ENCODE results near the gene GORASP2.

Gene GORASP2

DNA sequence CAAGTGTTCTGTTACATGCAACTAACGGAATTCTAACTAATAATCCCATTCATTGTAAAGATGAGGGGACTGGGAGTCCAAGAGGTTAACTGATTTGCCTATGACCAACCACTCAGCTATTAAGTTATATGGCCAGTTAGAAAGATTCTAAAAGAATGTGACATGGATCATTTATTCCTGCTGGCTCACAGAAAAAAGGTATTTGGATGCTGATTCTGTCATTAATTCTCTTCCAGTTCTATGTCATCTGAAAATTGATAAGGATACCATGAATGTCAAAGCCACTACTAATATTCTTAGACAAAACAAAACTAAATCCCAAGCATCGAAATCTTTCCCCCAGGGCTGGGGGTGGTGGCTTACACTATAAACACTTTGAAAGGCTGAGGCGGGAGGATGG lies 41.2 kb upstream of the GORASP2 start:
- TF ChIP-seq, protein P1, sequence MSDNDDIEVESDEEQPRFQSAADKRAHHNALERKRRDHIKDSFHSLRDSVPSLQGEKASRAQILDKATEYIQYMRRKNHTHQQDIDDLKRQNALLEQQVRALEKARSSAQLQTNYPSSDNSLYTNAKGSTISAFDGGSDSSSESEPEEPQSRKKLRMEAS (IDR thresholded peaks at IDR 0.05): no peak
- TF ChIP-seq ZBTB7A (IDR thresholded peaks at IDR 0.05; ENCODE audit: low read depth) (no peak), EP300 (IDR thresholded peaks at IDR 0.05; ENCODE audit: borderline replicate concordance) (no peak), YY1 (IDR thresholded peaks at IDR 0.05; ENCODE audit: low read depth) (no peak), TCF12 (IDR thresholded peaks at IDR 0.05; ENCODE audit: low read depth) (no peak), NFIC (IDR thresholded peaks at IDR 0.05) (no peak), TEAD4 (IDR thresholded peaks at IDR 0.05) (no peak), TAF1 (IDR thresholded peaks at IDR 0.05; ENCODE audit: low read depth) (no peak), CEBPB (IDR thresholded peaks at IDR 0.05) (no peak), CREB1 (IDR thresholded peaks at IDR 0.05; ENCODE audit: low read depth) (no peak), RAD21 (IDR thresholded peaks at IDR 0.05; ENCODE audit: low read depth) (no peak), FOXM1 (IDR thresholded peaks at IDR 0.05; ENCODE audit: borderline replicate concordance, low read depth) (no peak), EGR1 (IDR thresholded peaks at IDR 0.05) (no peak)
- TF ChIP-seq, protein P2, sequence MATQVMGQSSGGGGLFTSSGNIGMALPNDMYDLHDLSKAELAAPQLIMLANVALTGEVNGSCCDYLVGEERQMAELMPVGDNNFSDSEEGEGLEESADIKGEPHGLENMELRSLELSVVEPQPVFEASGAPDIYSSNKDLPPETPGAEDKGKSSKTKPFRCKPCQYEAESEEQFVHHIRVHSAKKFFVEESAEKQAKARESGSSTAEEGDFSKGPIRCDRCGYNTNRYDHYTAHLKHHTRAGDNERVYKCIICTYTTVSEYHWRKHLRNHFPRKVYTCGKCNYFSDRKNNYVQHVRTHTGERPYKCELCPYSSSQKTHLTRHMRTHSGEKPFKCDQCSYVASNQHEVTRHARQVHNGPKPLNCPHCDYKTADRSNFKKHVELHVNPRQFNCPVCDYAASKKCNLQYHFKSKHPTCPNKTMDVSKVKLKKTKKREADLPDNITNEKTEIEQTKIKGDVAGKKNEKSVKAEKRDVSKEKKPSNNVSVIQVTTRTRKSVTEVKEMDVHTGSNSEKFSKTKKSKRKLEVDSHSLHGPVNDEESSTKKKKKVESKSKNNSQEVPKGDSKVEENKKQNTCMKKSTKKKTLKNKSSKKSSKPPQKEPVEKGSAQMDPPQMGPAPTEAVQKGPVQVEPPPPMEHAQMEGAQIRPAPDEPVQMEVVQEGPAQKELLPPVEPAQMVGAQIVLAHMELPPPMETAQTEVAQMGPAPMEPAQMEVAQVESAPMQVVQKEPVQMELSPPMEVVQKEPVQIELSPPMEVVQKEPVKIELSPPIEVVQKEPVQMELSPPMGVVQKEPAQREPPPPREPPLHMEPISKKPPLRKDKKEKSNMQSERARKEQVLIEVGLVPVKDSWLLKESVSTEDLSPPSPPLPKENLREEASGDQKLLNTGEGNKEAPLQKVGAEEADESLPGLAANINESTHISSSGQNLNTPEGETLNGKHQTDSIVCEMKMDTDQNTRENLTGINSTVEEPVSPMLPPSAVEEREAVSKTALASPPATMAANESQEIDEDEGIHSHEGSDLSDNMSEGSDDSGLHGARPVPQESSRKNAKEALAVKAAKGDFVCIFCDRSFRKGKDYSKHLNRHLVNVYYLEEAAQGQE (IDR thresholded peaks at IDR 0.05; ENCODE audit: low read depth): no peak
- TF ChIP-seq, protein P3, sequence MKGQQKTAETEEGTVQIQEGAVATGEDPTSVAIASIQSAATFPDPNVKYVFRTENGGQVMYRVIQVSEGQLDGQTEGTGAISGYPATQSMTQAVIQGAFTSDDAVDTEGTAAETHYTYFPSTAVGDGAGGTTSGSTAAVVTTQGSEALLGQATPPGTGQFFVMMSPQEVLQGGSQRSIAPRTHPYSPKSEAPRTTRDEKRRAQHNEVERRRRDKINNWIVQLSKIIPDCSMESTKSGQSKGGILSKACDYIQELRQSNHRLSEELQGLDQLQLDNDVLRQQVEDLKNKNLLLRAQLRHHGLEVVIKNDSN (IDR thresholded peaks at IDR 0.05): no peak

DNA sequence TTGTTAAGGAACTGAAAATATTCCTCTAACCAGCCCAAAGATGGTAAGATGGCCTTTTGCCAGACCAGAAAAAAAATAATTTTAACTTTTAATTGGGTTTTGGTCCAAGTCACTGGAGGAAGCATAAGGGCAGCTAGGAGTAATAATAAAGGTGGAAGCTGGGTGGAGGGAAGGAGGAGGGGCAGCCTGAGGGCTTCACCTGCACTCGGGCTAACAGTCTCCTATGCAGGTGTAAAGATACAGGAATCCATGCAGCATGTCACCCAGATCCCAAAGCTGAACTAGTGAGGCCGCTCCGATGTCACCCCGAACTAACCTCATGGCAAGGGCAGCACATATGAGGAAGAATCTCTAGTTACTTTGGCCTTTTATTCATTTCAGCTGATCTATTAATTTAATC lies 37.2 kb upstream of the GORASP2 start:
- no peak for TF ChIP-seq YY1 (IDR thresholded peaks at IDR 0.05; ENCODE audit: low read depth)
- no peak for TF ChIP-seq TAF1 (IDR thresholded peaks at IDR 0.05; ENCODE audit: low read depth)
- no peak for TF ChIP-seq FOXM1 (IDR thresholded peaks at IDR 0.05; ENCODE audit: borderline replicate concordance, low read depth)
- TF ChIP-seq TEAD4 (IDR thresholded peaks at IDR 0.05): no peak
- TF ChIP-seq, protein P1 (IDR thresholded peaks at IDR 0.05): no peak
- TF ChIP-seq, protein P2 (IDR thresholded peaks at IDR 0.05; ENCODE audit: low read depth): no peak
- no peak for TF ChIP-seq ZBTB7A (IDR thresholded peaks at IDR 0.05; ENCODE audit: low read depth)
- TF ChIP-seq, protein P3 (IDR thresholded peaks at IDR 0.05): no peak
- TF ChIP-seq CEBPB (IDR thresholded peaks at IDR 0.05): no peak
- no peak for TF ChIP-seq EP300 (IDR thresholded peaks at IDR 0.05; ENCODE audit: borderline replicate concordance)
- no peak for TF ChIP-seq RAD21 (IDR thresholded peaks at IDR 0.05; ENCODE audit: low read depth)
- no peak for TF ChIP-seq TCF12 (IDR thresholded peaks at IDR 0.05; ENCODE audit: low read depth)
- no peak for TF ChIP-seq EGR1 (IDR thresholded peaks at IDR 0.05)
- TF ChIP-seq CREB1 (IDR thresholded peaks at IDR 0.05; ENCODE audit: low read depth): no peak
- TF ChIP-seq NFIC (IDR thresholded peaks at IDR 0.05): no peak

DNA sequence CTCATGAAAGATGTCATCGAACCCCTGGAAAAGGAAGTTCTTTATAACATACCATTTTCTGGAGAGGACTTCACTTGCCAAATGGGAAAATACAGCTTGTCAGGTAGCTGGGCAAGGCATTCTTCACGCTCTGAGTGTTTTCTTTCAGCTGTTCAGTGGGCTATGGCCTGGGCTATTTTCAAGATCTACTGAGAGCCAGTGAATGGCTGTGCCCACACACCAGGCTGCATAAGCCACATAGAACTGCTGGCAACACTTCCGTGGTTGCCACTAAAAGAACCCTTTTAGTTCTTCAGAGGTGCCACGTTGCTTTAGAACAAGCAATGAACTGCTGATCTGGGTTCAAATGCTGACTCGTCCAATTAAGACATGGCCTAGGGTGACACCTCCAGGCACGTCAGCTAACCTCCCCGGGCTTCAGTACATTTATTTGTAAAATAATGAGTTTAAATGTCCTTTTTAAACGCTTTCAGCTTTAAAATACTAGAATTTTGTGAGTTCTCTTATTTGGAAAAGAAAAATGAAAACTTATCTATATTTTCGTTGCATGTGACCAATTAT lies 36.6 kb upstream of the GORASP2 start:
- no peak for TF ChIP-seq RAD21 (IDR thresholded peaks at IDR 0.05; ENCODE audit: low read depth)
- no peak for TF ChIP-seq TEAD4 (IDR thresholded peaks at IDR 0.05)
- no peak for TF ChIP-seq TAF1 (IDR thresholded peaks at IDR 0.05; ENCODE audit: low read depth)
- TF ChIP-seq EP300 (IDR thresholded peaks at IDR 0.05; ENCODE audit: borderline replicate concordance): no peak
- no peak for TF ChIP-seq ZBTB7A (IDR thresholded peaks at IDR 0.05; ENCODE audit: low read depth)
- TF ChIP-seq EGR1 (IDR thresholded peaks at IDR 0.05): no peak
- TF ChIP-seq CEBPB (IDR thresholded peaks at IDR 0.05): no peak
- TF ChIP-seq, protein P1 (IDR thresholded peaks at IDR 0.05): no peak
- TF ChIP-seq CREB1 (IDR thresholded peaks at IDR 0.05; ENCODE audit: low read depth): no peak
- TF ChIP-seq, protein P3 (IDR thresholded peaks at IDR 0.05): no peak
- TF ChIP-seq, protein P2 (IDR thresholded peaks at IDR 0.05; ENCODE audit: low read depth): no peak
- no peak for TF ChIP-seq FOXM1 (IDR thresholded peaks at IDR 0.05; ENCODE audit: borderline replicate concordance, low read depth)
- no peak for TF ChIP-seq NFIC (IDR thresholded peaks at IDR 0.05)
- no peak for TF ChIP-seq TCF12 (IDR thresholded peaks at IDR 0.05; ENCODE audit: low read depth)
- TF ChIP-seq YY1 (IDR thresholded peaks at IDR 0.05; ENCODE audit: low read depth): no peak
